Dendritic cell treated with granulocyte-macrophage colony-stimulating factor and Interleukin-4, amounts not matched to agents 40 ng/mL and 50 ng/mL, for 4 days (primary cell): ENCODE data around the gene CAV1.
"Not testable (repeated sequence)": the region's sequence is repeated elsewhere in the genome, so short reads cannot be mapped to it uniquely, and the experiment has no call there.

Experiments
- H3K27ac Mint-ChIP-seq: one replicate; pipeline ENCODE4 v1.8.0; 2022; ENCODE audit warnings: mild to moderate bottlenecking, mixed read lengths
- H3K27me3 Mint-ChIP-seq: one replicate; pipeline ENCODE4 v1.8.0; 2022; ENCODE audit warnings: mild to moderate bottlenecking, mixed read lengths
- H3K36me3 Mint-ChIP-seq: one replicate; pipeline ENCODE4 v1.8.0; 2022; ENCODE audit warnings: low read depth, mixed read lengths
- H3K4me1 Mint-ChIP-seq: one replicate; pipeline ENCODE4 v1.8.0; 2022; ENCODE audit warnings: low read depth, mixed read lengths
- H3K4me3 Mint-ChIP-seq: one replicate; pipeline ENCODE4 v1.8.0; 2022; ENCODE audit warnings: mild to moderate bottlenecking, moderate library complexity, mixed read lengths
- H3K9me3 Mint-ChIP-seq: one replicate; pipeline ENCODE4 v1.8.0; 2022; ENCODE audit warnings: mixed read lengths
- intact Hi-C: fragments of 100-400 bp; cut with micrococcal nuclease; formaldehyde crosslinking; loops from one replicate; pipeline ENCODE4 v1.15.0; 2022

Gene CAV1, protein sequence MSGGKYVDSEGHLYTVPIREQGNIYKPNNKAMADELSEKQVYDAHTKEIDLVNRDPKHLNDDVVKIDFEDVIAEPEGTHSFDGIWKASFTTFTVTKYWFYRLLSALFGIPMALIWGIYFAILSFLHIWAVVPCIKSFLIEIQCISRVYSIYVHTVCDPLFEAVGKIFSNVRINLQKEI

DNA sequence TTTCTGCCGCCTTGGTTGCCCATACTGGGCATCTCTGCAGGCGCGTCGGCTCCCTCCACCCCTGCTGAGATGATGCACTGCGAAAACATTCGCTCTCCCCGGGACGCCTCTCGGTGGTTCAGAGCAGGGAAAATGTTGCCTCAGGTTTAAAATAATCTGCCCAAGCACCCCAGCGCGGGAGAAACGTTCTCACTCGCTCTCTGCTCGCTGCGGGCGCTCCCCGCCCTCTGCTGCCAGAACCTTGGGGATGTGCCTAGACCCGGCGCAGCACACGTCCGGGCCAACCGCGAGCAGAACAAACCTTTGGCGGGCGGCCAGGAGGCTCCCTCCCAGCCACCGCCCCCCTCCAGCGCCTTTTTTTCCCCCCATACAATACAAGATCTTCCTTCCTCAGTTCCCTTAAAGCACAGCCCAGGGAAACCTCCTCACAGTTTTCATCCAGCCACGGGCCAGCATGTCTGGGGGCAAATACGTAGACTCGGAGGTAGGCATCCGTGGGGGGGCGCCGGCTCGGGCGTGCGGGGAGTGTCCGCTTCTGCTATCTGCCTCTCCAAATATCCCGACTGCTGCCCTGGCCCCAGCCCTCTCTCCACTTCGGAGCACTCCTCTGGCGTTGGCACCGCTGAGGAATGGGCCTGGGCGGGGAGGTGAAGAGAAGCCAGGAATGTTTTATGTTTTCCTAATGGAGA, at the start of gene CAV1:
Gene CAV1 (plus strand): TSS at position 428 of the 689 bp plus-strand sequence. CDS start 27 bp downstream, at position 455.
- peaks cover 63% of the 10 kb centered on the region for H3K27me3 Mint-ChIP-seq
- no peaks in the 10 kb centered on the region for H3K9me3 Mint-ChIP-seq
- H3K27ac Mint-ChIP-seq = no peak within 1 kb of the TSS
- no peaks in the 10 kb centered on the region for H3K36me3 Mint-ChIP-seq
- intact Hi-C loops = loop anchor here (10.0 kb wide), 1 partner anchor 350 kb away; no protein-coding TSS in a partner anchor
- H3K4me3 Mint-ChIP-seq = peak within 1 kb of the TSS; percentile 86
- H3K4me1 Mint-ChIP-seq = peaks cover 23% of the 10 kb centered on the region

DNA sequence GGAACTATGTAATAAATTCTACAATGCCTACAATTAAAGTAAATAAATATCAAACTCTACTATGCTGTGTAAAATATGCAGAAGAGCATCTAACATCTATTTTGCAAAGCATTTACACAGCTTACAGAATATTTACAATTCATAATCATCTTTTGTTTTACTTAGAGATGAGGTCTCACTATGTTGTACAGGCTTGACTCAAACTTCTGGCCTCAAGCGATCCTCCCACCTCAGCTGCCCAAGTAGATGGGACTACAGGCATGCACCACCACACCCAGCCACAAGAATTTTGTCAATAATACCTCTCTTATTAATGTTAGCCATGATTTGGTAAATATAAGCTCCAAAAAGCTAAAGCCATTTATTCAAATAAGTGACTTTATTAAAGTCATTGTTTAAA, 47.2 kb upstream of the CAV1 start:
- no peaks in the 10 kb centered on the region for H3K4me1 Mint-ChIP-seq
- no peak overlapping the region for H3K4me3 Mint-ChIP-seq
- H3K27me3 Mint-ChIP-seq = no peaks in the 10 kb centered on the region
- no peak overlapping the region for H3K27ac Mint-ChIP-seq
- intact Hi-C loops = no loop called here
- peaks cover 9% of the 10 kb centered on the region for H3K9me3 Mint-ChIP-seq
- no peaks in the 10 kb centered on the region for H3K36me3 Mint-ChIP-seq

DNA sequence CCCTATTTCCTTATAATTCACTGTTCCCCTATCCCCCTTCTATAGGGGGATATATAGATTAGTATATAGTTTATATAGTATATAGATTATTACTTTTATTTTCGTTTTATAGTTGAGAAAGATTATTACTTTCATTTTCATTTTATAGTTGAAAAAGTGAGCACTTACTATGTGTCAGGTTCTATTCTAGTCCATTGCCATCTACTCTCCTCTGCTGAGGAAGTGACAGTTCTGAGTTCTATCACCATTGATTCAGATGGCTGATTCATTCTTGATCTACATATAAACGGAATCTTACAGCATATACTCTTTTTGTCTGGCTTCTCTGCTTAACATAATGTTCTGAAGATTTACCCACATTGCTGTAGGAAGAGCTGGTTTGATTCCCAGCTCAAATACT, 46.0 kb upstream of the CAV1 start:
- Mint-ChIP-seq H3K36me3 (no peaks in the 10 kb centered on the region), H3K4me1 (no peaks in the 10 kb centered on the region), H3K9me3 (peaks cover 9% of the 10 kb centered on the region), H3K27me3 (no peaks in the 10 kb centered on the region), H3K27ac (no peak overlapping the region), H3K4me3 (no peak overlapping the region)
- intact Hi-C loops = no loop called here

DNA sequence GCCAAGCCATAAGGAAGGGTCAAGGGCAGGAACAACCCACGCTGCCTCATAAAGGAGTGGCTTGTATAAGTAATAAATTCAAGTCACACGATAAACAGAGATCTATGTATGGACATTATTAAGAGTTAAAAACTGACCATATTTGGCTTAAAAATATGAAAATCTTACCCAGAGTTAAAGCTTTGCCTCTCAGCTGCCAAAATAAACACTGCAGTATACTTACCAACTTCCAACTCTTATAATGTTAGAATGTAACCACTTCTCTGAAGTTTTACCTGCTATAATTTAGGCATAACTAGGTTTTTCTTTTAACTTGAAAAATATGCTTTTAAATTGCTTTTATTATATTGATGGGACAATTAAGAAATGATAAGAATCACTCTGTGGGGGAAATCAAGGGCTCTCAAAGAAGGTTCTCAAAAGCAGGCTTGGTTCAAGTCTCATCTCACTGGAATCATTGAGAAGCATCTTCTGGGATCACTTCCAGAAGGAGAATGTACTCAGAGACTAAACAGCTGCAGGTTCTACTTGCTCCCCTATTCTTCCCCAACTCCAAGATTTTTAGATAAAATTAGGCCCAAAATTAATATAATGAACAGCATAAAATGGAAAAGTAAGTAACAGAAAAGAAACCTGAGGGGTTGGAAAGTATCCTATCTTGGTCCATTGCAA, 41.4 kb upstream of the CAV1 start:
- no peak overlapping the region for H3K27ac Mint-ChIP-seq
- intact Hi-C loops = no loop called here
- no peaks in the 10 kb centered on the region for H3K36me3 Mint-ChIP-seq
- H3K4me1 Mint-ChIP-seq = no peaks in the 10 kb centered on the region
- H3K9me3 Mint-ChIP-seq = no peaks in the 10 kb centered on the region
- no peak overlapping the region for H3K4me3 Mint-ChIP-seq
- no peaks in the 10 kb centered on the region for H3K27me3 Mint-ChIP-seq

DNA sequence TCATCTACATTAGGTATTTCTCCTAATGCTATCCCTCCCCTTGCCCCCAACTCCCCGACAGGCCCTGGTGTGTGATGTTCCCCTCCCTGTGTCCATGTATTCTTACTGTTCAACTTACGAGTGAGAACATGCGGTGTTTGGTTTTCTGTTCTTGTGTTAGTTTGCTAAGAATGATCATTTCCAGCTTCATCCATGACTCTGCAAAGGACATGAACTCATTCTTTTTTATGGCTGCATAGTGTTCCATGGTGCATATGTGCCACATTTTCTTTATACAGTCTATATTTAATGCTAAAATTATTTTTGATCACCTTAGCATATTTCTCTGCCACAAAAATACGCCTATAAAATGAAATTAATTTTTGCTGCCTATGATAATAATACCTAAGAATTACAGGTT, 40.4 kb upstream of the CAV1 start:
- H3K4me3 Mint-ChIP-seq, H3K27ac Mint-ChIP-seq, H3K4me1 Mint-ChIP-seq: not testable (repeated sequence)

DNA sequence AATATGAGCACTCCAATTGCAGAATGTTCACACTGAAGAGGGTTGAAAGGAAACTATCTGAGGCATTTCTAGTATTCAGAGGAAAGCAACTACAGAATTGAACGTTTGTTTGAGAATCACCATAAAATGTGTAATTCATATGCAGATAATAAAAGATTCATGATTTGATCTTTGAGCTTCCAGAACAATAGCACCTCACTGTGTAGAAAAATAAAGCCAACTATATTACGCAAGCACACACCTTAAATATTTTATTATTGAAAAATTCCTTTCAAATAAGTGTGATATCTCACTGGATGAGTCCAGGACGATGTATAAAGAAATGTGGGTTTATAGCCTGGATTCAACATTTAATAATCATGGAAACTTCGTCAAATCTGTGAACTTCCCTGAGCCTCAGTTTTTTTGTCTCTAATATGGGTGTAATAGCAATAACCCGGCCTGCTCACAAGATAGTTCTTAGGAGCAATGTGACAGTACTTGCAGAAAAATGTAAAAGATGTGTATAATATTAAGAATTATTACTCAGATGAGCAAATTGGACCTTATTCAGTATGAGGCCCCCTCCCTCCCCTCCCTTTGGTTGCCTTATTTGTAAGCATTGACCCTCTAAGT, 36.8 kb upstream of the CAV1 start:
- H3K9me3 Mint-ChIP-seq = no peaks in the 10 kb centered on the region
- no peak overlapping the region for H3K27ac Mint-ChIP-seq
- H3K36me3 Mint-ChIP-seq = no peaks in the 10 kb centered on the region
- intact Hi-C loops = no loop called here
- H3K4me1 Mint-ChIP-seq = no peaks in the 10 kb centered on the region
- peaks cover 4% of the 10 kb centered on the region for H3K27me3 Mint-ChIP-seq
- H3K4me3 Mint-ChIP-seq = no peak overlapping the region

More for the DNA sequence above, 40.4 kb upstream of the CAV1 start:
- H3K9me3 Mint-ChIP-seq, H3K36me3 Mint-ChIP-seq, H3K27me3 Mint-ChIP-seq, intact Hi-C loops: not testable (repeated sequence)

DNA sequence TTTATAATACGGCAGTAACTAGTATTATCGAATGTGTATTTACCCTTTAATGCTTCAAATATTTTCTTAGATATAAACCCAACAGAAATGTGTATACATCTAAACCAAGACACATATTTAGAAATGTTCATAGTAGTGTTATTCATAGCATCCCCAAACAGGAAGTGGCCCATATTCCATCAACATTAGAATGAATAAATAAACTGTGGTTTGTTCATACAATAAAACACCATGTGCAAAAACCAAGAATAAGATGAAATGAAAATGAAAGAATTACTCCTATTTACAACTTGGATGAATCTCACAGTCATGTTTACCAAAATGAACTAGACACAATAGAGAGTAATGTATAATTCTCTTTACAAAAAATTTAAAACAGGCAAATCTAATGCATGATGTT, 34.5 kb upstream of the CAV1 start:
- no peaks in the 10 kb centered on the region for H3K4me1 Mint-ChIP-seq
- no peak overlapping the region for H3K27ac Mint-ChIP-seq
- H3K36me3 Mint-ChIP-seq = no peaks in the 10 kb centered on the region
- H3K4me3 Mint-ChIP-seq = no peak overlapping the region
- H3K27me3 Mint-ChIP-seq = peaks cover 4% of the 10 kb centered on the region
- intact Hi-C loops = no loop called here
- H3K9me3 Mint-ChIP-seq = no peaks in the 10 kb centered on the region

DNA sequence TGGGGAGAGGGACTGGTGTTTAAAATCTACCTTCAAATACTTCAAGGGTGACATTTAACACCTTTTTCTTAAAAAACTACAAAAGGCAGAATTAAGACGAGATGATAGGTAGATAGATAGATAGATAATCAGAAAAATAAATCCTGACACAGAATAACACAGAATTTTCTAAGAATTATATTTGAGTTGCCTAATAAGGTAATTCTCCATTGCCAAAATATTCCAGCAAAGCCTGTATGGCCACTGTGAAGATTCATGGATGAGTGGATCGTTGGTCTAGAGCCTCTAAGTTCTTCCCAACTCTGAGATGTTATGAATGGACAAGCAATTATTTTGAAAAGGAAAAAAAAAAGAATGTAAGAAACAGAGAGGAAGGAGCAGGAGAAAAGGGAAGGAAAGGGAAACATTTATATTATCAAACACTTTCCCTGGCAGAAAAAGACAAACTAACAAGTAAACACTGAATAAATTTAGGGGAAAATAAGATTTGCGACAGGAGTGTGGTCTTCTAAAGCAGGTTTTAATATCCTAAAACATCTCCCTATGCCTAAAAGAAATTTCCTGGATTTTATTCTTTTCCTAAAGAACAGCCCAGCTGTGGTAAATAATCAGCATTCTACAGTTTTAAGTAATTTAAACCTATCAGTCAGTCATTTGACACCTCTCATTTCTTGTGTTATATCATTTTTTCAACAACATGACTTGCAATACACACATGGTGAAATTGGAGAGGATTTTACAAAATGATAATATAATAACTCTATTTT, 32.8 kb upstream of the CAV1 start:
- Mint-ChIP-seq H3K27ac (no peak overlapping the region), H3K27me3 (peaks cover 9% of the 10 kb centered on the region), H3K36me3 (no peaks in the 10 kb centered on the region), H3K4me3 (no peak overlapping the region), H3K9me3 (no peaks in the 10 kb centered on the region), H3K4me1 (no peaks in the 10 kb centered on the region)
- intact Hi-C loops = no loop called here

DNA sequence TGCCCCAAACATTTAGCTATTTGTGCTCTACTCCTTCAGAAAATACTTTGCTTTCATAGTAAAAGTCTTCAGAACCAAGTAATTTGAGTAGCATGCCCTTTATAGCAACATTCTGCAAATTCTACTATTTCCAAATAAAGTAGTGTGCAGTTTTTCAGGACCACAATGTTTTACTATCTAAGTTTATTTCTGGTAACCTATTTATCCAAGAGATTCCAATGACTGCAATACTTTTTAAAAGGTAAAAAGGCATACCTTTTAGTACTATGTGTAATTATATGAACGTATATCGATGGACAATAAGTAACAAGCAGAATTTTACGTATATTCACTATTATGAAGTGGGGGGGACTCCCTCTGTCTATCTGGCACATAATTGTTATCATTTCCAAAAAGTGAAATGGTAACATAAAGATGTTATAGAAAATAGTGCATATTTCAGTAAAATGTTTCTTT, 32.2 kb upstream of the CAV1 start:
- H3K27me3 Mint-ChIP-seq = peaks cover 10% of the 10 kb centered on the region
- no peak overlapping the region for H3K4me3 Mint-ChIP-seq
- intact Hi-C loops = no loop called here
- H3K9me3 Mint-ChIP-seq = no peaks in the 10 kb centered on the region
- no peaks in the 10 kb centered on the region for H3K4me1 Mint-ChIP-seq
- no peaks in the 10 kb centered on the region for H3K36me3 Mint-ChIP-seq
- H3K27ac Mint-ChIP-seq = no peak overlapping the region

DNA sequence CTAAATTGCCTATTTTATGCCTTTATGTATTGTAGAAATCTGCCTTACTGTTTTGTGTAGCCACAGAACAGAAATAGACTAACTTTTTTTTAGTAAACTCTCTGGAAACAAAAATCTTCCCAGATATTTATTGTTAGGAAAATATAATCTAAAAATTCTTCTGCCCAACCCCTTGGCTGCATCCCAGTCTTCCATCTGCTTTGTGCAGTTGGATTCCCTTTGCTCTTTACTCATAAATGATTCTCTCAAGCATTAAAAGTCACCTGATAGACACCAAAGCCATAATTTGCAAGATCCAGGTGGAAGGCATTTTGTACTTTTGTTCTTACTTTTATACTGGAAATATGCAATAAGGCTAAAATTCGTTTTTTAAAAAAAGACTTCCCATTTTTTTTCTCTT, 31.4 kb upstream of the CAV1 start:
- Mint-ChIP-seq H3K4me3 (no peak overlapping the region), H3K36me3 (no peaks in the 10 kb centered on the region)

DNA sequence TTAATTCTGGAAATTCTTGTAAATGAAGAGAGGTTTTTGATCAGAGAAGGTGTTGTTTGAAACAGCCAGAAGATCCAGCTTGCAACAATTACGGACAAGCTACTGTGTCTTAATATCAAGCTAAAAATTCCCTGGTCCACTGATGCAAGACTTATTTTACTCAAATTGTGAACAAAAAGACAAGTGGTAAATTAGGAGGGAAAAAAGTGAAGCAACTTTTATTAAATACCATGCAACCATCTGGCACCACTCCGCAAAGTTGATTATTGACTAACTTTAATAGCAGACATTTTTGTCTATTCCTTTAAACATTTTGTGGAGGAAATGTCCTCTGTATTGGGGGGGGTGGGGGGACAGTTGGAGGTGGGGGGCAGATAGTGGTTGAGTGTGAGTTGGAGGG, 30.4 kb upstream of the CAV1 start:
- Mint-ChIP-seq H3K4me1 (no peaks in the 10 kb centered on the region), H3K36me3 (no peaks in the 10 kb centered on the region), H3K9me3 (no peaks in the 10 kb centered on the region), H3K27ac (no peak overlapping the region), H3K4me3 (no peak overlapping the region), H3K27me3 (peaks cover 26% of the 10 kb centered on the region)
- intact Hi-C loops = no loop called here

More for the DNA sequence above, 31.4 kb upstream of the CAV1 start:
- Mint-ChIP-seq H3K27ac (no peak overlapping the region), H3K9me3 (no peaks in the 10 kb centered on the region), H3K27me3 (peaks cover 17% of the 10 kb centered on the region), H3K4me1 (no peaks in the 10 kb centered on the region)
- intact Hi-C loops = no loop called here

DNA sequence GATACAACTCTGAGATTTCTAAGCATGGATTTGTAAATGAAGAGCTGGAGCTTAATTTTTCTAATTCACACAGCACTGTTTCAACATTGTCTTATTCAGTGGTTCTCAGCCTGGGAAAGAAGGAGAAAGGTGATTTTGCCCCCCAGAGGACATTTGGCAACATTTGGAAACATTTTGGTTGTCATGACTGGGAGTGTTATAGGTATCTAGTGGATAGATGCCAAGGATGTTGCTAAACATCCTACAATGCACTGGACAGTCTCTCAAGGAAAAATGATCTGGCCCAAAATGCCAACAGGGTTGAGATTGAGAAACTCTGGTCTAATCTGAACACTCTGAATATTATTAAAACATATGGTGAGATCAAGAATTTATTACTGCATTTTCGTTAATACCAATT, 29.1 kb upstream of the CAV1 start:
- intact Hi-C loops = no loop called here
- peaks cover 36% of the 10 kb centered on the region for H3K27me3 Mint-ChIP-seq
- no peaks in the 10 kb centered on the region for H3K9me3 Mint-ChIP-seq
- no peak overlapping the region for H3K4me3 Mint-ChIP-seq
- no peak overlapping the region for H3K27ac Mint-ChIP-seq
- peaks cover 11% of the 10 kb centered on the region for H3K4me1 Mint-ChIP-seq
- H3K36me3 Mint-ChIP-seq = no peaks in the 10 kb centered on the region

DNA sequence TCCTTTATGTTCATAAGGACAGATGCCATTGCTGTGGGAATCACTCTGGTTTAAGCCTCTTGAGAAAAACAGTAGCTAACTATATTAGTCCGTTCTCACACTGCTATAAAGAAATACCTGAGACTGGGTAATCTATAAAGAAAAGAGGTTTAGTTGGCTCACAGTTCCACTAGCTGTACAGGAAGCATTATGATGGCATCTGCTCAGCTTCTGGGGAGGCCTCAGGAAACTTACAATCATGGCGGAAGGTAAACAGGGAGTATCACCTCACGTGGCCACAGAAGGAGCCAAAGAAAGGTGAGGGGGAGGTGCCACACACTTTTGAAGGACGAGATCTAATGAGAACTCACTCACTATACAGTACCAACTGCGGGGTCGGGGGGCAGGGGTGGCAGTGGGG, 28.2 kb upstream of the CAV1 start:
- H3K27ac Mint-ChIP-seq = no peak overlapping the region
- peaks cover 41% of the 10 kb centered on the region for H3K27me3 Mint-ChIP-seq
- intact Hi-C loops = no loop called here
- no peaks in the 10 kb centered on the region for H3K36me3 Mint-ChIP-seq
- H3K9me3 Mint-ChIP-seq = no peaks in the 10 kb centered on the region
- H3K4me1 Mint-ChIP-seq = peaks cover 12% of the 10 kb centered on the region
- H3K4me3 Mint-ChIP-seq = no peak overlapping the region
